ENCODE results near the gene RNF13.
"Not testable (repeated sequence)": the region's sequence is repeated elsewhere in the genome, so short reads cannot be mapped to it uniquely, and the experiment has no call there.

RNF13 gene

GRCh38 chr3:149902498-149903139, 89.6 kb downstream of the RNF13 start:
- no peak for DNase-seq

GRCh38 chr3:149906036-149906435, 93.0 kb downstream of the RNF13 start:
- DNase-seq = no peak

DNA sequence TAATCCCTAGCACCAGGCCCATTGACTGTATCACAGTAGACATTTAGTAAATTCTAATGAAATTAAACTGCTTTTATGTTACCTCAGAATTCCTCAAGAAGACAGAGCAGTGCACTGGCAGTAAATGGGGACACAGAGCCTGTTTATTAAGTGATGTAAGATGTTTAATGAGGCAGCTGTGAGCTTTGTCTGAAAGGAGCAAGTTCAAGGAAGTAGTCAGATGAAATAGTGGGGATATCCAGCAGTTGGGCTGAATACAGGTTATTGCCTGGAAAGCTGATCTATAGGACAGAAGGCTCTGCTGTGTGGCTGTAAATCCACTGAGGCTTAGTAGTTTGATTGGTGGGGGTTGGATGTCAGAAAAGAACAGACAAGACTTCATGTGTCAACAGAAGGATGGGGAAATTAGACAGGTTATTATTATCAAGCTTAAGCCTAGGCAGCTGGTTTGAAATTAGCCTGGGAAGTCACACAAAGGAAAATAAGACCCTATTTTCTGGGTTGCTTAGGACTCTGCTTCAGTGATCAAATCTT, 95.5 kb downstream of the RNF13 start:
- DNase-seq = no peak

- DNase-seq = no peak
Measured at GRCh38 chr3:149909923-149910322, 96.9 kb downstream of the RNF13 start.

- no peak for DNase-seq
Measured at GRCh38 chr3:149917124-149917667, 104.2 kb downstream of the RNF13 start.

- DNase-seq = no peak
Measured at GRCh38 chr3:149919509-149919908, 106.5 kb downstream of the RNF13 start.

DNA sequence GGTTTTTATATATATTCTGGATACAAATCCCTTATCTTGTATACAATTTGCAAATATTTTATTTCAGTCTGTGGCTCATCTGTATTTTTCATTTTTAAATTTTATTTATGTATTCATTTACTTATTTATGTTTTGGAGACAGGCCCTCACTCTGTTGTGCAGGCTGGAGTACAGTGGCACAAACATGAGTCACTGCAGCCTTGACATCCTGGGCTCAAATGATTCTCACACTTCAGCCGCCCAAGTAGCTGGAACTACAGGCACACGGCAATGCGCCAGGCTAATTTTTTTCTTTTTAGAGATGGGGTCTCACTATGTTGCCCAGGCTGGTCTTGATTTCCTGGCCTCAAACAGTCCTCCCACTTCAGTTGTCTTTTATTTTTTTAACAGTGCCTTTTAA, 107.1 kb downstream of the RNF13 start:
- DNase-seq = no peak

- no peak for DNase-seq
Measured at GRCh38 chr3:149933008-149933407, 120.0 kb downstream of the RNF13 start.

DNA sequence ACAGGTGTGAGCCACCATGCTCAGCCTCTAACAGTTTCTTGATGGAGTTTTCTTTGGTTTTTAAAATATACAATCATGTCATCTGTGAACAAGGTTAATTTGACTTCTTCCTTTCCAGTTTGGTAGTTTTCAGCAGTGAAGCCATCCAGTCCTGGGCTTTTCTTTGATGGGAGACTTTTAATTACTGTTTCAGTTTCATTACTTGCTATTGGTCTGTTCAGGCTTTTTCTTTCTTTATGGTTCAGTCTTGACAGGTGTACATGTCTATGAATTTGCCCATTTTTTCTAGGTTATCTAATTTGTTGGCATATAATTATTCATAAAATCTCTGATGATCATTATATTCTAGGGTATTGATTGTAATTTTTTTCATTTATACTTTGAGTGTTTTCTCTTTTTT, 120.8 kb downstream of the RNF13 start:
- no peak for DNase-seq

- no peak for DNase-seq
Measured at GRCh38 chr3:149934524-149934923, 121.5 kb downstream of the RNF13 start.

- peak; percentile 45 for DNase-seq
Measured at GRCh38 chr3:149936812-149937230, 123.8 kb downstream of the RNF13 start.

DNA sequence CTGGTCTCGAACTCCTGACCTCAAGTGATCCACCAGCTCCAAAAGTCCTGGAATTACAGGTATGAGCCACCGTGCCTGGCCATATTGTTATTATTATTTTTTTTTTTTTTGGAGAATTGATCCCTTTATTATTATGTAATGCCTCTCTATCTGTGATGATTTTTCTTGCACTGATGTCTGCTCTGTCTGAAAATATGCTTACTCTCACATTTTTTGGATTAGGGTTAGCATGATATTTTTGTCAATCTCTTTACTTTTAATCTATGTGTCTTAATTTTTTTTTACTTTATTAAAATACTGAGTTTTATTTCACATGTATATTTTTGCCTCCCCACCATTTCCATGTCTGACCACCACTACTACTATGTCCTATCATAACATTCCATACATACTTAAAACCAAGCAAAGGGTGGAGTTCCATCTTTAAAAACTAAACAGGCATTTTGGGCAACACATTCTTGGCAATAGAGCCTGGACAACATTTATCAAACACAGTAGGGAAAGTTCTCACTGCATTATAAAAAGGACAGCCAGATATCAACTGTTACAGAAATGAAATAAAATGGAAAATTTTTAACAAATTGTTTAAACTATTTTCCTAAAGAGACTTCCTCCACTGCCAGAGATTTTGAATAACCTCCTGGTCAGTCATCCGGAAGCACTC, 125.5 kb downstream of the RNF13 start:
- DNase-seq = not testable (repeated sequence)

DNA sequence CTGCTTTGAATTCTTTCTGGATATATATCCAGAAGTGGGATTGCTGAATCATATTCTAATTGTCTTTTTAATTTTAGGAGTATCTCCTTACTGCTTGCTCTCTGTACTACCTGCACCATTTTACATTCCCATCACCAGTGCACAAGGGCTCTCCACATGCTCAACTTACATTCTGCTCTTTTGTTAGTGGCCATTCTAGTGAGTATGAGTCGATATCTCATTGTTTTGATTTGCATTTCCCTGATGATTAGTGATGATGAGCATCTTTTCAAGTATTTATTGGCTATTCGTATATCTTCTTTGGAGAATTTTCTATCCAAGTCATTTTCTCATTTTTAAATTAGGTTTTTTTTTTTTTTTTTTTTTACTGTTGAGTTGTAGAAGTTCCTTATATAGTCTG, 128.2 kb downstream of the RNF13 start:
- DNase-seq = no peak

DNA sequence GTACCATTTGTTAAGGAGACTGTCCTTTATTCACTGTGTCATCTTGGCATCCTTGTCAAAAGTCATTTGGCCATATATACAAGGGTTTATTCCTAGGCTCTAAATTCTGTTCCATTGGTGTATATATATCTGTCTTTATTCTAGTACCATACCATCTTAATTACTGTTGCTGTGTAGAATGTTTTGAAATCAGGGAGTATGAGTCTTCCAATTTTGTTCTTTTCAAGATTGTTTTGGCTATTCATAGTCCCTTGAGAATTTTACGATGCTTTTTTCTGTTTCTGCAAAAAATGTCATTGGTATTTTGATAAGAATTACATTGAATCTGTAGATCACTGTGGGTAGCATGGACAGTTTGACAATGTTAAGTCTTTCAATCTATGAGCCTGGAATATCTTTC, 128.9 kb downstream of the RNF13 start:
- DNase-seq = no peak

GRCh38 chr3:149942409-149942808, 129.4 kb downstream of the RNF13 start:
- DNase-seq = no peak

- DNase-seq = not testable (repeated sequence)
Measured at GRCh38 chr3:149943966-149944365, 131.0 kb downstream of the RNF13 start.

DNA sequence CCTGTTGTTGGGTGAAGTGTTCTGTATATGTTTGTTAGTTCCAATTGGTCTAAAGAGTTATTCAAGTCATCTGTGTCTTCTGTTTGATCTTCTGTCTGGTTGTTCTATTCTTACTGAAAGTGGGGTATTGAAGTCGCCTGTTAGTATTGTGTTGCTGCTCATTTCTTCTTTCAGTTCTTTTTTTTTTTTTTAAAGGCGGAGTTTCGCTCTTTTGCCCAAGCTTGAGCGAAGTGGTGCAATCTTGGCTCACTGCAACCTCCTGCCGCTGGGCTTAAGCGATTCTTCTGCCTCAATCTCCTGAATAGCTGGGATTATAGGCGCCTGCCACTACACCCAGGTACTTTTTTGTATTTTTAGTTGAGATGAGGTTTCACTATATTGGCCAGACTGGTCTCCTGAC, 134.2 kb downstream of the RNF13 start:
- no peak for DNase-seq

GRCh38 chr3:149949181-149949580, 136.2 kb downstream of the RNF13 start:
- no peak for DNase-seq

- no peak for DNase-seq
Measured at GRCh38 chr3:149954812-149955211, 141.8 kb downstream of the RNF13 start.

GRCh38 chr3:149955449-149955848, 142.4 kb downstream of the RNF13 start:
- no peak for DNase-seq

DNA sequence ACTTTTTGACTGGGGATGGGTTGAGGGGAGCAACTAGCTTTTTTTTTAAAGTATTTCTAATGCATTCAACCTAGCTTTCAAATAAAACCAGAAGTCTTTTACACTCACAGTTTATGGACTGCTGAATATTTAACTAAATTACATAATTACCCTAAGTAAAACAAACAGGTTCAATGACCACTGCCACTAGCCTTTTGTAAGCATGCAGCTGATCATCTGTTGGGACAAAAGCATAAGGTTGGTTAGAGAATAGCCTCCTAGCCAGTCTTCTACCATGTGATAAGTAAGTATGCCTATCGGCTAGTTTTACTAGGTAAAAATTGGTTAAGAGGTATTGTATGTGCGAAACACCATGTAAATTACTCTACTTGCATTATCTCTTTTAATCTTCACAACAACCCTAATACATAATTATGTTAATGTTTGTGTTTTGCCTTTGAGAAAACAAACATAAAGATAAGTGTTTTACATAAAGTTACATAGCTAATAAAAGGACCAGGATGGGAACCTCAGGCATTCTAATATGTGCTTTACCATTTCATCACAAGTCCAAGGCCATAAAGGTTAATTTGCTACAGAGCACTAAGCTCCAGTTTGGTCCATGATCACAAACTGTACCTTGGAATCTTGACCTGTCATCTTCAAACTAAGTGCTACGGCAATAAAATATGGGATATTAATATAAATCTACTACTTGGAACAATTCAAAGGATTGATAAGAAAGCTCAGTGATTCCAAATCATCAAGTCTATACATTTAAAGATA, 144.5 kb downstream of the RNF13 start:
- no peak for DNase-seq

DNA sequence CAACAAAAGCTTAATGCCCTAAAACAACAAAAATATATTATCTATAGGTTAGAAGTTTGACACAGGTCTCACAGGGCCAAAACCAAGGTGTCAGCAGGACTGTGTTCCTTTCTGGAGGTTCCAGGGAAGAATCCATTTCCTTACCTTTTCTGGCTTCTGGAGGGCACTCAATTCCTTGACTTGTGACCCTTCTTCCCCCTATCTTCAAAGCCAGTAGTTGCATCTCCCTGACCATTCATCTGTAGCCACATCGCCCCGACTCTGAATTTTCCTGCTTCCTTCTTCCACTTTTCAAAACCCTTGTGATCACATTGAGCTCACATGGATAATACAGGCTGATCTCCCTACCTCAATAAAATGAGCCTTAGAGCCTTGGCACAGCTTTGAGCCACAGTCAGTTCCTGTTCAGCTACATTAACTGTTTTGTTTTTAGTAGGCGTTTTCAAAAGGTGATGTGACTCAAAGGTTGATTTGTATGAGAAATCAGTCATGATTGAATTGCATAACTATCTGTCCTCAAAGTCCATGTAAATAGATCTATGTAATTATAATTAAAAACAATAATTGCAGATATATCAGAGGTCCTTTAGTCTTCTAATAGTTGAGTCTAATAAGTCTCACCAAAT, 145.3 kb downstream of the RNF13 start:
- no peak for DNase-seq

DNA sequence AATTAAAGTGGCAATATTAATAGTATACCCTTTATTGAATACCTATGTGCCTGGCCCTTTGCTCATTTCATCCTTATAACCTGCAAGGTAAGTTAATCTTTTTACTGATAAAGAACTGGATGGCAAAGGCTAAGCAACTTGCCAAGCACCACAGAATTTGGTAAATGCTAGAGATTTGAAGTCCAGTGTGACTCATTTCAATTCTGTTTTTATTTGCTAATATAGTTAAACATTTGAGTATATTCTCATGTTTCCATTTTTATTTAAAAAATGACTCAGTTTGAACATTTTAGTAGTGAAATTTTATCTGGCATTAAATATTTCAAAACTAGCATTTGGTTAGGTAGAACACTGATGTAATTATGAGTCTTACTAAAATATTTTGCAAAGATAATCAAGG, 146.4 kb downstream of the RNF13 start:
- DNase-seq = no peak
